H1 (cell line): ENCODE results near the gene SEPTIN7. TPM values are rescaled to one million over a fixed set of nuclear protein-coding genes. Genes with fewer than 3 reads are reported as not detected.

Experiments used
- CTCF ChIA-PET: fragments of 300-600 bp; sonication (Branson Sonifier 250); formaldehyde crosslinking; loops from one replicate; lab custom pipeline; 2021; ENCODE audit not compliant: partially characterized antibody; lab: Charles Lee
- POLR2A ChIA-PET: fragments of 300-600 bp; sonication (Branson Sonifier 250); formaldehyde crosslinking; loops from one replicate; lab custom pipeline; 2021; ENCODE audit warnings: inconsistent platforms; ENCODE audit not compliant: partially characterized antibody; lab: Charles Lee
- DNase-seq, 2 experiments: peaks; one replicate each; pipeline versions ENCODE4 v3.0.0 to v3.0.0-alpha.2; 2010 to 2022; ENCODE audit warnings: low spot score in 2 of 2, low read depth in 1 of 2, mixed read lengths in 1 of 2
- FAIRE-seq: peaks from 2 replicates; lab custom pipeline; 2011; peaks lifted over from hg19 to GRCh38; lab: Jason Lieb, UNC
- H2AFZ ChIP-seq: 2 replicates; pipeline ENCODE4 v1.8.1; 2012; ENCODE audit warnings: low read length, inconsistent platforms
- H2AK5ac ChIP-seq: 2 replicates; pipeline ENCODE4 v1.6.1; 2013; ENCODE audit warnings: low read depth, low read length
- H2BK120ac ChIP-seq: replicated peaks from 2 replicates; pipeline ENCODE3; 2013; ENCODE audit warnings: low read depth, low read length, inconsistent platforms
- H2BK12ac ChIP-seq: 2 replicates; pipeline ENCODE4 v1.6.1; 2013; ENCODE audit warnings: low read depth, low read length
- H2BK15ac ChIP-seq: 2 replicates; pipeline ENCODE4 v1.6.1; 2013; ENCODE audit warnings: low read length
- H2BK20ac ChIP-seq: 2 replicates; pipeline ENCODE4 v1.6.1; 2013; ENCODE audit warnings: low read length
- H2BK5ac ChIP-seq: 2 replicates; pipeline ENCODE4 v1.6.1; 2013; ENCODE audit warnings: low read depth, low read length
- H3K14ac ChIP-seq: 2 replicates; pipeline ENCODE4 v1.6.1; 2013; ENCODE audit warnings: inconsistent platforms; ENCODE audit not compliant: insufficient read length
- H3K18ac ChIP-seq: 2 replicates; pipeline ENCODE4 v1.6.1; 2013; ENCODE audit warnings: low read length; ENCODE audit errors: extremely low read depth
- H3K23ac ChIP-seq: 2 replicates; pipeline ENCODE4 v1.6.1; 2013; ENCODE audit warnings: inconsistent platforms; ENCODE audit not compliant: insufficient read length
- H3K23me2 ChIP-seq: 2 replicates; pipeline ENCODE4 v1.6.1; 2013; ENCODE audit warnings: low read depth, low read length
- H3K27ac ChIP-seq: 2 replicates; pipeline ENCODE4 v1.6.1; 2011; ENCODE audit warnings: low read depth, low read length, inconsistent platforms
- H3K27me3 ChIP-seq, 4 experiments: replicated peaks in 1 of 4; 1 replicate in 1 of 4; 2 replicates in 3 of 4; pipeline versions ENCODE4 v1.6.1 to v1.8.1; 2011 to 2013; ENCODE audit warnings: low read length in 3 of 4, mild to moderate bottlenecking in 3 of 4, inconsistent platforms in 2 of 4, mixed read lengths in 2 of 4, moderate library complexity in 1 of 4; ENCODE audit not compliant: control insufficient read depth in 3 of 4, insufficient read depth in 3 of 4; ENCODE audit errors: extremely low read depth in 1 of 4
- H3K36me3 ChIP-seq, 4 experiments: 2 replicates each; pipeline versions ENCODE4 v1.6.1 to v1.8.1; 2011 to 2013; ENCODE audit warnings: mild to moderate bottlenecking in 4 of 4, low read length in 3 of 4, moderate library complexity in 2 of 4, control low read depth in 1 of 4, inconsistent platforms in 1 of 4; ENCODE audit not compliant: insufficient read depth in 4 of 4, control insufficient read depth in 2 of 4
- H3K4ac ChIP-seq: replicated peaks from 2 replicates; pipeline ENCODE3; 2013; ENCODE audit warnings: low read length, low read depth, mixed read lengths, inconsistent platforms; ENCODE audit not compliant: insufficient read length
- H3K4me1 ChIP-seq, 4 experiments: replicated peaks in 1 of 4; 1 replicate in 1 of 4; 2 replicates in 3 of 4; pipeline versions ENCODE4 v1.6.1 to v1.8.1; 2011 to 2013; ENCODE audit warnings: low read length in 3 of 4, inconsistent platforms in 2 of 4, mixed read lengths in 1 of 4; ENCODE audit not compliant: insufficient read depth in 4 of 4, control insufficient read depth in 3 of 4
- H3K4me2 ChIP-seq, 2 experiments: 2 replicates each; pipeline versions ENCODE4 v1.6.1 to v1.8.1; 2011 to 2013; ENCODE audit warnings: low read depth in 2 of 2, low read length in 2 of 2, control low read depth in 1 of 2, inconsistent platforms in 1 of 2, mild to moderate bottlenecking in 1 of 2; ENCODE audit not compliant: insufficient read depth in 1 of 2
- H3K4me3 ChIP-seq, 4 experiments: fragments of 200-600, 300-600 bp in 1 of 4; sonication (generic), shearing (Covaris generic), sonication (Bioruptor Twin) in 1 of 4; 2 replicates each; pipeline versions ENCODE4 v1.5.1 to v1.8.1; 2011 to 2016; ENCODE audit warnings: low read length in 4 of 4, low read depth in 3 of 4, control low read depth in 2 of 4, inconsistent platforms in 2 of 4, mild to moderate bottlenecking in 2 of 4, mixed read lengths in 1 of 4, moderate library complexity in 1 of 4; ENCODE audit not compliant: insufficient read depth in 2 of 4; ENCODE audit errors: extremely low read depth in 1 of 4
- H3K56ac ChIP-seq: replicated peaks from 2 replicates; pipeline ENCODE3; 2013; ENCODE audit warnings: low read depth, mild to moderate bottlenecking, mixed read lengths, low read length, inconsistent platforms; ENCODE audit not compliant: insufficient read length
- H3K79me1 ChIP-seq: 2 replicates; pipeline ENCODE4 v1.6.1; 2013; ENCODE audit warnings: low read depth, low read length, control low read depth
- H3K79me2 ChIP-seq, 2 experiments: 2 replicates each; pipeline versions ENCODE4 v1.6.1 to v1.8.1; 2012 to 2013; ENCODE audit warnings: low read length in 2 of 2, mild to moderate bottlenecking in 2 of 2, inconsistent platforms in 1 of 2; ENCODE audit not compliant: insufficient read depth in 2 of 2, control insufficient read depth in 1 of 2
- H3K9ac ChIP-seq, 4 experiments: replicated peaks in 1 of 4; 1 replicate in 1 of 4; 2 replicates in 3 of 4; pipeline versions ENCODE4 v1.6.1 to v1.8.1; 2011 to 2013; ENCODE audit warnings: low read depth in 3 of 4, low read length in 3 of 4, control low read depth in 2 of 4, mild to moderate bottlenecking in 2 of 4, moderate library complexity in 2 of 4, inconsistent platforms in 1 of 4; ENCODE audit errors: extremely low read depth in 1 of 4
- H3K9me3 ChIP-seq, 2 experiments: 2 replicates each; pipeline versions ENCODE4 v1.6.1 to v1.8.1; 2012 to 2013; ENCODE audit warnings: mild to moderate bottlenecking in 2 of 2, moderate library complexity in 2 of 2, control low read depth in 1 of 2, inconsistent platforms in 1 of 2, low read depth in 1 of 2, low read length in 1 of 2, mixed read lengths in 1 of 2; ENCODE audit not compliant: insufficient read depth in 2 of 2
- H4K20me1 ChIP-seq, 2 experiments: replicated peaks in 1 of 2; 2 replicates each; pipeline versions ENCODE3 to v1.8.1; 2011 to 2013; ENCODE audit warnings: inconsistent platforms in 2 of 2, low read length in 2 of 2, mild to moderate bottlenecking in 1 of 2; ENCODE audit not compliant: insufficient read depth in 2 of 2, control insufficient read depth in 1 of 2
- H4K5ac ChIP-seq: 2 replicates; pipeline ENCODE4 v1.6.1; 2013; ENCODE audit warnings: low read length, low read depth, mixed read lengths, inconsistent platforms; ENCODE audit not compliant: insufficient read length
- H4K8ac ChIP-seq: 2 replicates; pipeline ENCODE4 v1.8.0; 2013; ENCODE audit warnings: mild to moderate bottlenecking, moderate library complexity, low read length, inconsistent platforms; ENCODE audit not compliant: insufficient read depth; ENCODE audit errors: extremely low read depth
- H4K91ac ChIP-seq: replicated peaks from 2 replicates; pipeline ENCODE3; 2013; ENCODE audit warnings: low read length, mixed read lengths, inconsistent platforms; ENCODE audit not compliant: insufficient read length
- CHD1 ChIP-seq: IDR thresholded peaks from 2 replicates; pipeline ENCODE4 v1.6.1; 2012; ENCODE audit warnings: low read depth, low read length, improper control_type of control experiment
- CTCF ChIP-seq, 3 experiments: IDR thresholded peaks; 1 replicate in 2 of 3; 2 replicates in 1 of 3; pipeline versions ENCODE4 v1.5.1 to v1.6.1; 2011; ENCODE audit warnings: low read length in 3 of 3, mild to moderate bottlenecking in 3 of 3, inconsistent platforms in 2 of 3, low read depth in 1 of 3, moderate library complexity in 1 of 3; ENCODE audit not compliant: insufficient read depth in 1 of 3; ENCODE audit errors: control extremely low read depth in 1 of 3
- EP300 ChIP-seq, 2 experiments: IDR thresholded peaks; 1 replicate in 1 of 2; 2 replicates in 1 of 2; pipeline ENCODE4 v1.6.1; 2011 to 2012; ENCODE audit warnings: low read depth in 2 of 2, low read length in 2 of 2, mild to moderate bottlenecking in 2 of 2, borderline replicate concordance in 1 of 2, inconsistent platforms in 1 of 2, moderate library complexity in 1 of 2
- POU5F1 ChIP-seq: IDR thresholded peaks from 2 replicates; pipeline ENCODE4 v1.6.1; 2011; ENCODE audit warnings: low read depth, mild to moderate bottlenecking, low read length, moderate library complexity
- WGBS, 2 experiments: shearing (Covaris generic) in 1 of 2; methylation state at CpG; one replicate each; pipeline versions ENCODE4 v1.1.6 to v1.1.7; 2013 to 2015; ENCODE audit warnings: low lambda C conversion rate in 2 of 2, mixed read lengths in 2 of 2, inconsistent platforms in 1 of 2, low coverage in 1 of 2, missing lambda C conversion rate in 1 of 2; ENCODE audit not compliant: insufficient replicate concordance in 2 of 2, insufficient coverage in 1 of 2, insufficient read length in 1 of 2; ENCODE audit errors: extremely low coverage in 1 of 2, missing lambda C conversion rate in 1 of 2; 5-methylcytosine and 5-hydroxymethylcytosine counted together
- polyA plus RNA-seq, 7 experiments: library from polyadenylated mRNA; depleted of rRNA in 3 of 7; stranded (reverse) in 5 of 7; unstranded in 2 of 7; fragments of >200 nt in 5 of 7; fragments of 200-250 nt in 2 of 7; gene quantifications; 1 replicate in 5 of 7; 2 replicates in 1 of 7; 4 replicates in 1 of 7; pipeline versions ENCODE4 v1.2.1 to v1.2.3, GENCODE V29; 2011 to 2013; ENCODE audit warnings: missing spikeins in 2 of 7, mixed read lengths in 2 of 7
- total RNA-seq: library from RNA; stranded (reverse); fragmentation: NEBNext Ultra II Directional; extraction: Animal tissue kit (Norgen Biotek cat#: 25700); gene quantifications from 2 replicates; pipeline ENCODE4 v1.2.1, GENCODE V29; 2021

SEPTIN7 gene
- total and polyA plus RNA-seq, 2 of the 8 experiments (the other 6 are each of a cell fraction or from before 2014, with no cell fraction given), result 85.3 to 183 TPM

GRCh38 chr7:35753761-35754603 is 46.9 kb upstream of the SEPTIN7 start:
- Histone ChIP-seq H4K5ac (no peak overlapping the region), H3K4me3 (no peak overlapping the region), H3K9ac (no peak overlapping the region), H4K20me1 (no peaks in the 10 kb centered on the region), H3K4me2 (no peak overlapping the region), H2BK120ac (no peak overlapping the region), H2AK5ac (no peak overlapping the region), H2BK15ac (no peak overlapping the region), H3K79me1 (no peaks in the 10 kb centered on the region), H3K4ac (no peak overlapping the region), H4K91ac (no peak overlapping the region), H2BK12ac (no peak overlapping the region), H3K27ac (no peak overlapping the region), H2BK5ac (no peak overlapping the region), H3K18ac (no peak overlapping the region), H3K56ac (no peak overlapping the region), H4K8ac (no peak overlapping the region), H3K23ac (no peak overlapping the region), H3K4me1 (no peaks in the 10 kb centered on the region; a peak in 1 of 7 replicates), H2BK20ac (no peak overlapping the region), H3K79me2 (no peaks in the 10 kb centered on the region), H2AFZ (no peak overlapping the region; the same call in 1 of the 2 replicates), H3K23me2 (no peaks in the 10 kb centered on the region; the same call in 1 of the 2 replicates), H3K9me3 (no peaks in the 10 kb centered on the region), H3K14ac (no peak overlapping the region), H3K36me3 (no peaks in the 10 kb centered on the region), H3K27me3 (no peaks in the 10 kb centered on the region)
- no peak for FAIRE-seq
- CTCF ChIA-PET, result interaction anchor here (1.5 kb wide), 1 partner anchor 44 kb away, joined by 6 read pairs; no protein-coding TSS in a partner anchor
- POLR2A ChIA-PET, result interaction anchor here (2.0 kb wide), 1 partner anchor 47 kb away, joined by 5 read pairs; the partner anchor contains the start of gene SEPTIN7
- no peak for DNase-seq
- no peak for TF ChIP-seq CHD1
- TF ChIP-seq CTCF (IDR thresholded peaks at IDR 0.05; ENCODE audit: control extremely low read depth in 1 of 3, insufficient read depth in 1 of 3, low read depth in 1 of 3, low read length in 3 of 3), result no peak
- no peak for TF ChIP-seq EP300 (IDR thresholded peaks at IDR 0.05; ENCODE audit: borderline replicate concordance in 1 of 2, low read depth in 2 of 2, low read length in 2 of 2)
- TF ChIP-seq POU5F1, result no peak
- WGBS, 2 experiments, result 83% methylated on average over 7 of the region's 7 CpGs; no CpG with 5 or more reads in 1 of the 2 experiments
